PC-3 (cell line): ENCODE results near the gene UBA1. TPM values are rescaled to one million over a fixed set of nuclear protein-coding genes. Genes with fewer than 3 reads are reported as not detected.

Experiments
- ATAC-seq: fragments of 200-7000 bp; cut with Tn5 transposase; 2 replicates; pipeline ENCODE4 v1.9.1; 2020; ENCODE audit warnings: mild to moderate bottlenecking, moderate library complexity
- BruUV-seq: library from RNA; stranded (reverse); fragments of 400-500 nt; replicated peaks from 2 replicates; lab custom pipeline; 2021; lab: Mats Ljungman, UMichigan
- CTCF ChIA-PET: fragments of 300-600 bp; sonication (Branson Sonifier 250); formaldehyde crosslinking; loops from one replicate; lab custom pipeline; 2022; ENCODE audit warnings: antibody characterized with exemption; lab: Charles Lee
- POLR2A ChIA-PET: fragments of 300-600 bp; sonication (Branson Sonifier 250); formaldehyde crosslinking; loops from one replicate; lab custom pipeline; 2022; ENCODE audit warnings: antibody characterized with exemption; ENCODE audit not compliant: unreplicated experiment; lab: Charles Lee
- DNase-seq: peaks from one replicate; pipeline ENCODE4 v3.0.0-alpha.2; 2015
- H2AFZ ChIP-seq: fragments of 300-600 bp; sonication (generic); 2 replicates; pipeline ENCODE4 v1.6.0; 2016; ENCODE audit warnings: antibody characterized with exemption, low read length
- H3F3A ChIP-seq: fragments of 300-600 bp; sonication (generic); one replicate; pipeline ENCODE4 v1.6.0; 2017; ENCODE audit warnings: antibody characterized with exemption, low read length, control low read depth, mild to moderate bottlenecking; ENCODE audit not compliant: unreplicated experiment
- H3K27ac ChIP-seq: fragments of 300-600 bp; sonication (generic); 2 replicates; pipeline ENCODE4 v1.5.1; 2016; ENCODE audit warnings: mild to moderate bottlenecking, low read length
- H3K27me3 ChIP-seq: fragments of 300-600 bp; sonication (generic); 2 replicates; pipeline ENCODE4 v1.6.1; 2016; ENCODE audit warnings: low read length, mixed read lengths
- H3K36me3 ChIP-seq: fragments of 300-600 bp; sonication (generic); 2 replicates; pipeline ENCODE4 v1.6.1; 2016; ENCODE audit warnings: low read depth, mixed run types, low read length, mixed read lengths
- H3K4me1 ChIP-seq: fragments of 300-600 bp; sonication (generic); 2 replicates; pipeline ENCODE4 v1.5.1; 2016; ENCODE audit warnings: low read length; ENCODE audit not compliant: insufficient read depth
- H3K4me2 ChIP-seq: fragments of 300-600 bp; sonication (generic); 2 replicates; pipeline ENCODE4 v1.6.0; 2016; ENCODE audit warnings: low read length
- H3K4me3 ChIP-seq: fragments of 300-600 bp; sonication (generic); 2 replicates; pipeline ENCODE4 v1.5.1; 2016; ENCODE audit warnings: mild to moderate bottlenecking, low read length, mixed read lengths
- H3K79me2 ChIP-seq: fragments of 300-600 bp; sonication (generic); 2 replicates; pipeline ENCODE4 v1.6.1; 2017; ENCODE audit warnings: low read length, mixed read lengths
- H3K9ac ChIP-seq: fragments of 300-600 bp; sonication (generic); 2 replicates; pipeline ENCODE4 v1.6.0; 2016; ENCODE audit warnings: mild to moderate bottlenecking, low read length
- H3K9me2 ChIP-seq: fragments of 300-600 bp; sonication (generic); replicated peaks from 2 replicates; pipeline ENCODE4 v1.6.1; 2016; ENCODE audit warnings: mixed run types, low read length, mixed read lengths
- H3K9me3 ChIP-seq: fragments of 300-600 bp; sonication (generic); 2 replicates; pipeline ENCODE4 v1.6.1; 2016; ENCODE audit warnings: low read length, mixed read lengths
- H4K20me1 ChIP-seq: fragments of 300-600 bp; sonication (generic); 2 replicates; pipeline ENCODE4 v1.6.1; 2016; ENCODE audit warnings: low read length, mixed read lengths
- CTCF ChIP-seq: fragments of 300-600 bp; sonication (generic); conservative IDR thresholded peaks from 2 replicates; pipeline ENCODE4 v1.5.1; 2017; ENCODE audit warnings: antibody characterized with exemption, low read depth, mild to moderate bottlenecking, low read length
- EZH2 ChIP-seq: fragments of 300-600 bp; sonication (generic); IDR thresholded peaks from one replicate; pipeline ENCODE4 v1.6.1; 2017; ENCODE audit warnings: antibody characterized with exemption, mild to moderate bottlenecking, low read length; ENCODE audit not compliant: unreplicated experiment
- EZH2phosphoT487 ChIP-seq: fragments of 300-600 bp; sonication (generic); IDR thresholded peaks from 2 replicates; pipeline ENCODE4 v1.6.1; 2018; ENCODE audit warnings: mild to moderate bottlenecking, antibody characterized with exemption, low read length, borderline replicate concordance
- intact Hi-C: fragments of 100-400 bp; cut with micrococcal nuclease; formaldehyde crosslinking; loops from 2 replicates; pipeline ENCODE4 v1.9.0; 2023
- total RNA-seq: library from RNA; depleted of rRNA; stranded (reverse); fragments of >200 nt; gene quantifications from 2 replicates; pipeline ENCODE4 v1.2.3, GENCODE V29; 2014

UBA1 gene
- total RNA-seq, 1 experiment from 2014 or later: 282 TPM

GRCh38 chrX:47146121-47146935 is 47.3 kb upstream of the UBA1 start:
- H2AFZ ChIP-seq: no peak overlapping the region
- DNase-seq (no peak), ATAC-seq (no peak)
- intact Hi-C loops: no loop called here
- peak overlapping the region; percentile 93 for H3K4me2 ChIP-seq
- POLR2A ChIA-PET: no interaction called here
- BruUV-seq: no TSS peak
- peaks cover 25% of the 10 kb centered on the region for H3K4me1 ChIP-seq
- H3K4me3 ChIP-seq: peak overlapping the region; percentile 98
- H3K27ac ChIP-seq: no peak overlapping the region
- H3K79me2 ChIP-seq: peaks cover 87% of the 10 kb centered on the region
- H3K9me3 ChIP-seq: no peaks in the 10 kb centered on the region
- no peaks in the 10 kb centered on the region for H3K27me3 ChIP-seq
- H3K9me2 ChIP-seq: no peaks in the 10 kb centered on the region
- H3K36me3 ChIP-seq: peaks cover 19% of the 10 kb centered on the region; the same call in 1 of the 2 replicates
- peak overlapping the region; percentile 97 for H3K9ac ChIP-seq
- H3F3A ChIP-seq: no peaks in the 10 kb centered on the region
- peaks cover 32% of the 10 kb centered on the region for H4K20me1 ChIP-seq
- CTCF ChIA-PET: no interaction called here
- no peak for TF ChIP-seq EZH2
- no peak for TF ChIP-seq CTCF
- no peak for TF ChIP-seq EZH2phosphoT487

- TF ChIP-seq CTCF (no peak), EZH2phosphoT487 (no peak), EZH2 (no peak)
- CTCF ChIA-PET: no interaction called here
- no peak overlapping the region for H3K9ac ChIP-seq
- peaks cover 17% of the 10 kb centered on the region; the same call in 1 of the 2 replicates for H3K36me3 ChIP-seq
- intact Hi-C loops: no loop called here
- H3K27me3 ChIP-seq: no peaks in the 10 kb centered on the region
- H3F3A ChIP-seq: no peaks in the 10 kb centered on the region
- H3K79me2 ChIP-seq: peaks cover 93% of the 10 kb centered on the region
- ATAC-seq: no peak
- H3K9me3 ChIP-seq: no peaks in the 10 kb centered on the region
- H2AFZ ChIP-seq: no peak overlapping the region
- peak overlapping the region; percentile 93 for H3K4me2 ChIP-seq
- BruUV-seq: no TSS peak
- DNase-seq: no peak
- peaks cover 25% of the 10 kb centered on the region for H3K4me1 ChIP-seq
- peak overlapping the region; percentile 98 for H3K4me3 ChIP-seq
- POLR2A ChIA-PET: no interaction called here
- H3K9me2 ChIP-seq: no peaks in the 10 kb centered on the region
- peaks cover 32% of the 10 kb centered on the region for H4K20me1 ChIP-seq
- H3K27ac ChIP-seq: no peak overlapping the region
Observed at GRCh38 chrX:47146936-47147859, 46.4 kb upstream of the UBA1 start.
